ENCODE results near the gene RHOBTB3.

The RHOBTB3 gene

DNA sequence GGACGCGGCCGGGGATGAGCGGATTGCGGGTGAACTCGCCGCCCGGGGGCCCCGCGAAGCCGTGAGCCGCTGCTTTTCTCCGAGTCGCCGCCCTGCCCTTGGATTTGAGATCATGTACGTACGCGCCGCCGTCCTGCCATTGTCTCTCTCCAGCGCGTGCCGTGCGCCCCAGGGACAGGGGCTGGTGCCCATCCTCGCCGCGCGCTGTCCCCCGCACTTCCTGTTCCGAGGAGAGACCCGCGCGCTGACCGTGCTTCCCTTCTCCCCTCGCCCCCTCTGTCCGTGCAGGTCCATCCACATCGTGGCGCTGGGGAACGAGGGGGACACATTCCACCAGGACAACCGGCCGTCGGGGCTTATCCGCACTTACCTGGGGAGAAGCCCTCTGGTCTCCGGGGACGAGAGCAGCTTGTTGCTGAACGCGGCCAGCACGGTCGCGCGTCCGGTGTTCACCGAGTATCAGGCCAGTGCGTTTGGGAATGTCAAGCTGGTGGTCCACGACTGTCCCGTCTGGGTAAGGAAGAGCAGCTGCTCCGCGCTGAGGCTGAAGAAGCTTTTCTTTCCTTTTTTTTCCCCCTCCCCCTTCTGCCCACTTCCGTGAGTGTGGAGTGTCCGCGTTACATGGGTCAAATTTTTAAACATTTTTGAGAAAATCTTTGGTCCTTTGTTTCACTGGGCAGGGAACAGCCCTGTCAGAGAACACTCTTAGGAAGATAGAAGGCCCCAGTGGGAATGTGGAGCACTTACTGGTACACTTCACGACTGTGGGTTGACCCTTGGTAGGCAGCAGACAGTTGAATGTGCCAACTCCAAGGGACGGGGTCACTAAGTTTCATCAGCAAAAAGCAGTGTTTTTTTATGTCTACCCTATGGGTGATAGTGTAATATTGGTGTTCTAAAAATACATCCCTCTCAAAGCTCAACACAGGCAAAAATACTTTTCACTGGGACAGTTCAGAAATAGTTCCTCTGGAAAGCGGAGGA lies 727 bp downstream of the RHOBTB3 start:
- no peak for DNase-seq (ENCODE audit: low read depth)

DNA sequence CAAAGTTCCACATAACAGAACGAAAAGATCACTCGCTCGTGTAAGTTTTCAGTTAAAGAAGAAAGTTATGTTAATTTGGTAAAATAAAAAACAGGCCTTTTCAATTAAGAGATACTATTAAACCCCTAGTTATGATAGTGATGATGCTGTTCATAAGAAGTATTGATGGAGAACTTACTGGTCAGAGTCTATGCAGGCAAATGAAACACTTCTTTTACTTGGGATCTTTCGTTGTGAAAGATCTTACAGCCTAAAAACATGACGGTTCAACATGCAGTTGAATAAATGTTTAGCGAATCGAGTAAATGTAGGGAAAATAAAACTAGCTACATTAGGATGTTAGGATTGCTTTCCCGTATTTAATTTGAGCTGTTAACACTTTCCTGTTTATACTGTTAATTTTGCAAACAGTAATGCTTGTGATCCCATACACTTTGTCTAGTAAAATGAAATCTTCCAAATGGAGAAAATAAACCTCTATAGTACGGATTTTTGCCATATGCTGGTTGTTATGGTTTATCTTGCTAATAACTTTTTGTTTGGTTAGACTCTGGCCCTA lies 2.0 kb downstream of the RHOBTB3 start:
- no peak for DNase-seq (ENCODE audit: low read depth)

DNA sequence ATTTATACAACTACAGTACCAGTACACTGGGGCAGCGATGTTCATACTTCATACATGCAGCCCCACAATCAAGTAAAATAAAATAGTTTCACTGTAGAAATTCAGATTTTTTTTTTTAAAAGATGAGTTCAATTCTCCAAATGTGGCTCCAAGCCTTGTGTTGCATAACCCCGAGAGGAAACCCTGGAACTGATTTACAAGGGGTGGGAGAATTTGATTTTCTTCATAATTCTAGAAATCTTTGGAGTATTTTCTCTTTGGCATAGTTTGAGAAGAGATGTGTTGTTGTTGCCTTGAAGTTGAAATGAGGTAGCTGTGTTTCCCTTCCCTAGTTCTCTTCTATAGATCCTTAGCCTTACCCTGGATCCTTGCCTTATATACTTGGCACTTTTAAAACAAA lies 3.1 kb downstream of the RHOBTB3 start:
- no peak for DNase-seq (ENCODE audit: low read depth)

DNA sequence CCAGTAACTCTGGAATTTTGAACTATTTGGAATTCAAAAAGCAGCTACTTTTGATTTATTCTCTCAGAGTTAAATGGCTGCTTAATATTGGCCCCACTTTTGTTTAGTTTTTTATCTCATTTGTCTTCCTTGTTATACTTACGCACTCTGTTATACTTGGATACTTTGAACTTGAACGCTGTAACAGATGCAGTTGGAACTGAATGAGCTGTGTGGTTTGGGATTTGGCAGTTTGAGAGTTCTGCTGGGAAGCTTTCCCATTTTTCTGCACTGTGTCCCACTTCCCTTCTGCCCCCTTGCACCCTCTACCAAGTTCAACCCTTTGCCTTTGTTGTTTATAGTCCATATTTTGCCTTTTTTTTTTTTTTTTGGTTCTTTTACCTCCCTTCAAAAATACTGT lies 3.8 kb downstream of the RHOBTB3 start:
- DNase-seq (ENCODE audit: low read depth) = no peak

DNA sequence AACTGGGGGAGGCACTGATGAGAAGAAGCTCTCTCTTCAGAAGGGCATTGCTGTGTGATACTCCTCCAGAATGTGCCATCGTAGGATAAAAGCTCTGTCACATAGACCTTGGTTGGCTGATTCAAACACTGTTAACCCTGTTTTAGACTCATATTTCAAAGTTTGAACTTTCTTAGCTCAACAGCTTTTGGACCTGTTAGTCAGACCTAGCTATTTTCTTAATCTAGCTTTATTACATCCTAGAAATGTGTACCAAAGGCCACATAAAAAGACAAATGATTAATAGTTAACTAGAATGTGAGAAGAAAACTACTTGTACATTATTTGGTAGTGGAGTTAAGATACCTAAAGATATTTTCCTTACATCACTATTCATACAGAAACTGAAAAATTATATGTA lies 4.3 kb downstream of the RHOBTB3 start:
- DNase-seq (ENCODE audit: low read depth) = no peak

DNA sequence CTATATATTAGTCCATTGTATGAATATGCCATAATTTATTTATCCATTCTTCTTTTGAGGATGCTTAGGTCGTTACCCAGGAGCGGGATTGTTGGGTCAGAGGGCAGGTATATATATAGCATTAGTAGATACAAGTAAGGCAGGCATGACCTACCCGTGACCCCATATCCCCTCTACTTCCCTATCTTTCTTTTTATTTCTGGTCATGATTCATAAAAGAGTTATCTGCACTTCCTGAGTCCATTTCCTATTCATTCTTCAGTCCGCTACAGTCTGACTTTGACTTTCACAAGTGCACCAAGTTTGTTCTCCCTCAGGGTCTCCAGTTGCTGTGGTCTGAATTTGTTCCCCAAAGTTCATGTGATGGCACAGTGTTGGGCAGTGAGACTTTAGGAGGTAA lies 6.9 kb downstream of the RHOBTB3 start:
- no peak for DNase-seq (ENCODE audit: low read depth)

DNA sequence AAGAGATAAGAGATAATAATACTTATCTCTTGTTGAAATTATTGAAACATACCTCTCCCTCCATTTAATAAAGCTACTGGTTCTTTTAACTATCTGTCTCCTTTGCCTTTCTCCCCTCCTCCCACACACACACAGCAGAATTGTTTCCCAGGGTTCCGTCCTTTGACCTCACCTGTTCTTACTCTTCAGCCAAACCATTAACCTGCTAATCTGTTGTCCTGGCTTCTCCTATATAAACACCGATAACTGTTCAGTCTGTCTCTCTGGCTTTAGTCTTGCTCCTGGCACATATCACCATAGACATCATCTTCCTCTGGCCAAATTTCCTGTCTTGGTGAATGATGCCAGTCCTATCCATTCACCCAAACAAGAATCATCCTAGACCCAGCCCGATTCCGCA lies 7.7 kb downstream of the RHOBTB3 start:
- no peak for DNase-seq (ENCODE audit: low read depth)

DNA sequence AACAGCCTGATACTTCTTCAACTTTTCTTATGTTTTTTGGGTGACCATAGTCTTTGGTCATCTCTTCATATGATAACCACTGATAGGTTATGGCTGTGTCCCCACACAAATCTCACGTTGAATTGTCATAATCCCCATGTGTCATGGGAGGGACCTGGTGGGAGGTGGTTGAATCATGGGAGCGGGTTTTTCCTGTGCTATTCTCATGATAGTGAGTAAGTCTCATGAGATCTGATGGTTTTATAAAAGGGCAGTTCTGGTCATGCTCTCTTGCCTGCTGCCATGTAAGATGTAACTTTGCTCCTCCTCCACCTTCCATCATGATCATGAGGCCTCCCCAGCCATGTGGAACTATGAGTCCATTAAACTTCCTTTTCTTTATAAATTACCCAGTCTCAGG lies 8.7 kb downstream of the RHOBTB3 start:
- DNase-seq (ENCODE audit: low read depth) = no peak

DNA sequence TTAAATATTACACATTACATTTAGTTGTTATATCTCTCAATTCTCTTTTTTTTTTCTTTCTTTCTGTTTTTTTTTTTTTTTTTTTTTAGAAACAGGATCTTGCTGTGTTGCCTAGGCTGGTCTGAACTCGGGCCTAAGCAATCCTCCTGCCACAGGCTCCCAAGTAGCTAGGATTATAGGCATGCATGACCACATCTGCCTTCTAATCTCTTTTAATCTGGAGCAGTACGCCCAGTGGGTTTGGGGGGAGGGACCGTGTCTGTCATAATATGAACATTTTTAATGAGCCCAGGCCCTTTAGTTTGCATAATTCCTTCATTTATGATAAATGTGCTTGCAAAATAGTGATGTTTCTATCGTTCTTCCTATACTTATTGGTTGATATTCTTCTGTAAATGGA lies 10.3 kb downstream of the RHOBTB3 start:
- no peak for DNase-seq (ENCODE audit: low read depth)

DNA sequence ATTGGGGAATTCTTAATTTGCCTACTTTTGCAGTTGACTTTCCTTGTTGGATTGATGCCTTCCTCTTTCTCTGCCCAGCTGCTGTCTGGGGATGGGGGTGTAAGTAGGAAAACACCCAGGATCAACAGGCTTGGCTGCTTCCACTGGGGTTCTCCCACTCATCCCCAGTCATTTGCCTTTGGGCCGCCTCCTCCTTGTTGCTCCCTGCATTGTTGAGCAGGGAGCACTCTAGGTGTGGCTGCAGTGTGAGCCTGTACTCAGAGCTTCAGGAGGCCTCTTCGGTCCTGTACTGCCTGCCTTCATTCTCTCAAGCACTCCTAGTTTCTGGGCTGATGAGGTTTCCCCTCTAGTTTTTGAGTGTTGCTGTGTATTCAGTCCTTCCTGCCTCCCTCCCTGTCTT lies 12.1 kb downstream of the RHOBTB3 start:
- no peak for DNase-seq (ENCODE audit: low read depth)

DNA sequence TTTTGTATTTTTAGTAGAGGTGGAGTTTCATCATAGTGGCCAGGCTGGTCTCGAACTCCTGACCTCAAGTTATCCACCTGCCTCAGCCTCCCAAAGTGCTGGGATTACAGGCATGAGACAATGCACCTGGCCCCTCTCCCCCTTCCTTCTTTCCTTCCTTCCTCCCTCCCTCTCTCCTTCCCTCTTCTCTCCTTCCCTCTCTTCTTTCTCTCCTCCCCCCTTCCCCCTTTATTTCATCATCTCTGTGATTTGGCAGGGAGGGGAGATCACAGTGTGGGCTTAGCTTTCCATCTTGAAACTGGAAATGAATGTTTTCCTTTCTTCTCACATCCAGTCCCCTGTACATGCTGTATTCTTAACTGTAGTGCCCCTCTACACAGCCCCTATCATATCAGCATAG lies 12.7 kb downstream of the RHOBTB3 start:
- DNase-seq (ENCODE audit: low read depth) = no peak

DNA sequence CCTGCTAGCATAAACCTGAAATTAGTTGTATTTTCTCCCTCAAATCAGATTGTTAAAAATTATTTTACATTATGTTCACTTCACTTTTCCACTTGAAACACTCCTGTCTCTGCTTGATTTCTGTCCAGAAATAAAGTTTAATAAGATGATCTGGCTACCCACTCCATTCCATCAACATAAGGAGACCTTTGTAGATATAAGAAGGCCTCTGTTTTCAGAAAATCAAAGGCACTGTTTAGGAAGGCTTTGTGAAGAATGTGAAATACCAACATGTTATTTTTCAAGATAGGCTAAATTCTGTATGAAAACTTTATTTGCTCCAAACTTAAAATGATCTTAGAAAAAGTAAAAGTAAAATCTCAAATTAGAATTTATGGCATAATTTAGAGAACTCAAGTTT lies 15.1 kb downstream of the RHOBTB3 start:
- no peak for DNase-seq (ENCODE audit: low read depth)

DNA sequence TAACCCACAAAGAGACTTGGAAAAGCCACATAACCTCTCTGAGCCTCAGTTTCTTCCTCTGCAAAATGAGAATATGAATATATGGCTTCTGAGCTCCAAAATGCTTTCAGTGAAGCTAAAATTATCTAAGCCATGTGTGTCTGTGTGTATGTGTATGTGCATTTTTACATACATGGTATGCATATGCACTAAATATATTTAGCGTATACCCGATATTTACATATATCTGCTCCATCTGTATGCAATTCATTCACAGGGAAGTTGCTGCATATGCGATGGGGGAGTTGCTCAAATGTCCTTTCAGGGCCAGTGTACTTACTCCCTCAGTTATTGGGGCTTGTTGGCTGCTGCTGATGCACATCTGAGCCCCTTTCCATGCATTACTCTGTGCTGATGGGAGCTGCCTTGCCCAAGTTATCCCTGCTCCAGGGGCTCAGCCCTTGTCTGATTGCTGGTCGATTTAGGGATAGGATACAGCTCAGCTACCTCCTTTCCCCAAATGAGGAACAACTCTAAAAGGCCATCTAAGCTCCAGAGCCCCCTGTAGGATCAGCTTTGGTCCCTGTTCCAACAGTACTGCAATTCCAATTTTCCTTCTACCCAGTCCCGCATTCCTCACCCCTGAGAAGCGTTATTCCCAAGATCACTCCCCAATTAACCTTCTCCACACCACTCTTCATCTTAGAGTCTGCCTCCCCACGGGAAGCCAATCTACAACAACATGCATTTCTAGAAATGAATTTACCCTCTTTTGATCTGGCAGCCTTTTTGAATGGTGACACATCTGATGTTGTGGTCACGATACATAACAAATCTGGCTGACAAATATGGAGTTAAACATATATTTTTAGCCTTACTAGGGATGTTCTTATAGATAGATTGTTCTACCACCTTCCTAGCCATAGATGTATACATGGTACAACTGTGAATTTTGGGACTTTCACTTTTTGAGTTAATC lies 15.9 kb downstream of the RHOBTB3 start:
- no peak for DNase-seq (ENCODE audit: low read depth)

DNA sequence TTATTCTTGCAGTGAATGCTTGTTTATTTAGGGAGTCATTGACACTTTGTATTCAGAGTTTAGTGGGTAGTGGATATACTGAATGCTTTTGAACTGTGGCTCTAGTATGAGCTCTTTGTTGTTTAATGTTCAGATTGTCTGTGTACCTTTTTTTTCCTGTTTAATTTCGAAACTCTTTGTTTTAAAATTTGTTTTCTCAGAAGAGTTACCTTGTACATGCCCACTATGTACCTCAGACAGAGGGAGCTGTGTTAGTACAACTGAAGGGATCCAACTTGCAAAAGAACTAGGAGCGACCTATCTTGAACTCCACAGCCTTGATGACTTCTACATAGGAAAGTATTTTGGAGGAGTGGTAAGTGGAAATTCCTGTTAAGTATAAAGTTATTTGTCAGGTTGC lies 17.0 kb downstream of the RHOBTB3 start:
- no peak for DNase-seq (ENCODE audit: low read depth)

DNA sequence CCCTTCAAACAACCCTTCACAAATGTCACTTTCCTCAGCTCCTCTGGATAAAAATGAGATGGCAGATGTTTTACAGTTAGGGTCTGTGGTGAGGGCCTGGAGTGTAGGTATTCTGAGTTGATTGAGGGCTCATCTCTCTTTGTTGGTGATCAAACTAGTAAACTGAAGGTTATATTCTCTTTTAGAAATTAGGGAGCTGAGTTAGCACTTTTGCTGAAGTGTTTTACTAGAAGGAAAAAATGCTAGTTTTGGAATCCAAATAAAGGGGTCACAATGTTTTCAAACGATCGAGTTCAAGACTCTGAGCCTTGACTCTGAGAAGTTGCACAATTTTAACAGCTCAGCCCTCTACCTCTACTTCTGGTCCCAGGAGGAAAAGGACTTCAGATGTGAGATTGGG lies 23.4 kb downstream of the RHOBTB3 start:
- DNase-seq (ENCODE audit: low read depth) = no peak

DNA sequence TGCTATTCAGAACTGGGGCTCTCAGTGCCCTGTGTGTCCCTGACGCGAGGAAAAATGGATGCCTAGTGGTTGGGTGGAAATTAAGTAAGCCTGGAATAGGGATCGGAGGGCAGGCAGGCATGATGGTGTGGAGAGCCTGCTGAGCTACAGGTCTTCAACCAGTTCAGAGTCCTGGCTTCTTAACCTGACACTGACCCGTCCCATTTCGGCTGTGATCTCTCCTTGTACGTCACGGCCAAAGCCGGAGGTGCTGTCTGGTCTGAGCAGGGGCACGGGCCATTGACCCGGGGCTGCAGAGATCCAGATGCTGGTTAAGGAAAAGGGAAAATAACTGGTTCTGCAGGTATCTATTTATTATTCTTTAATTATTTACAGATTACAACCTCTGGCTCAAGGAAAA lies 27.9 kb downstream of the RHOBTB3 start:
- no peak for DNase-seq (ENCODE audit: low read depth)

DNA sequence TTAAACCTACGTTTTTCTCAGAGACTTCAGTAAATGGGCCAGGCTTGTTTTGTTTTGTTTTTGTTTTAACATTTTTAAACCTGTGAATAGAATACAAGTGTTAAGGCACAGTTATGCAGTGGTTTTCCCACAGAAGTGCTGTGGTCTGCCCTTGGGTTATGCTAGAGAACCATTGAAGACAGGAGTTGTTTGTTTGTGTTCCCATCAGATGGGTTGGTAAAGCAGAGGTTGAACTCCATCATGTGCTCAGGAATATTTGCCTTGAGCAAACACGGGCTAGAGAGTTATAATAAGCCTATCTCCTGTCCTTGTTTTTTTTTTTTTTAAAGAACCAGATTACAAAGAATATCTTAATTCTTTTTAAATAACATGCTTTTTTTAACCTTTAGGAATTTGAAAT lies 28.5 kb downstream of the RHOBTB3 start:
- DNase-seq (ENCODE audit: low read depth) = no peak

DNA sequence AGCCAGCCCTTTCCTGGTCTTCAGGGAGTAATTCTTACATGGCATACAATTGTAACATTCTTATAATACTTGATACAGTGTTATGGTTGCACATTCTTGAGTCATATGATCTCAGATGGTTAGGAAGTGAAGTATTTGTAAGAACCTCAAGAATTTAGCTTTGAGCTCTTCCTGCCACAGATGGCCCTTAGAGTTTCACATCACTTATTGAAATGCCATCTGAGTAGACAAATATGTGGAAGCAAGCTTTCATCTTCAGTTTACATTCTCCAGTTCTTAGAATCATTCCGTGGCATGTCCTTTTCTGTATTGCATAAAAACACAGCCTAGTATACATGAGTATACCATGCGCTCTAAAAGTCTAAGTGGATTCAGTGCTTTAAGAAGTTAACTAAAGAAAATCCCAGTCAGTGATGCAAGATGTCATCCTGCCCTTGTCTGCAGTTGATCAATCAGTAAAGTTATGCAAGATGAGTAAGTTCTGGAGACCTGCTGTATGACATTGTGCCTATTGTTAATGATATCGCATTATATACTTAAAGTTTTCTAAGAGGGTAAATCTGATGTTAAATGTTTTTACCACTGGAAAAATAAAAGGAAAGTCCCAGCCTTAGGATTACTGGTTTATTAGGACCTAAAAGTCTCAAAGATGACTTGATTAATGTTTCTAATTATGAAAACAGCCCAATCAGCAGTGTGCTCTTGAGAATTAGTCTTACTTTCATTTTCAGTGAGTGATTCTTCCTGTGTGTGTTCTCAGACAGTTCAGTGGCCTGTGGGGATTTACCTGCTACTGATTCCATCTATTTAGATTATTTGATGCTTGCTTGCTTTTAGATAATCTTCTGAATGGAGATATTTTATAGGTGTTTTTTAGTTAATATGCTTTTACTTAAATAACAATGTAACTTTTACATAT lies 29.4 kb downstream of the RHOBTB3 start:
- peak; percentile 89 for DNase-seq (ENCODE audit: low read depth)

DNA sequence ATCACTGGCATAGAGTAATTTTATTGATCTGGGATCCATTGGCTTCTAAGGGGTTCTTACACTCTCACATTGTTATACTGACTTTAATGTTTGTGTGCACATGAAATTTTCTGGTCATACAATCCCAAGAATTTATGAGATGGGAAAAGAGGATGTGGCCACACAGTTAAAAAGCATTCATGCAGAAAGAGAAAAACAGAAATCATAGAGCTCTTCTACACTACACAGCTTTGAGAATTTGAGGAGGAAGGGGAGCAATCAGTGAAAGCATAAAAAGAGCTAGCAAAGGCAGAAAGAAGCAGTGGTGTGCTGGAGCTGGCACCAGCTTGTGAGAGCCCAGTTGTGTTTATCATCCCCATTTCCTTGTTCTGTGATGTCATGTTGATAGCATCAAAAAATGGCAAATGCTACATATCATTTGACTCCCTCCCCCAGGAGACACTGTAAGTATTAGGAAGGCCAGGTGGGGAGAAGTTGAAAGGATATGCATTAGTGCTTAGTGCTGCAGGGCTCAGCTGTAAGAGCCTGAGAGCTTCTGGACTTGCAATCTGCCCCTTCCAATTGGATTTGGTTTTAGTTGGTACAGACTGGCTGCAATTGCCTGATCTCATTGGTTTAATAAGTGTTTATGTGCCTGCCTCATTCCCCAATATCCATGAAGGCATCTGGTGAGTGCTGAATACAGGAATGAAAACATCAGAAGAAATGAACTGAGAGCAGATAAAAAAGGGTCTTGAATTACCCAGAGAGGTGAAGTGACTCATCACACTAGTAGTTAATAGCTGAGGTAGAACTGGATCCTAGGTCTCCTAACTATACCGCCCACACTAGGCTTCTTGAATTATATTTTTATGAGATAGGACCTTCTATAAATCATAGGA lies 30.9 kb downstream of the RHOBTB3 start:
- peak; percentile 76 for DNase-seq (ENCODE audit: low read depth)

DNA sequence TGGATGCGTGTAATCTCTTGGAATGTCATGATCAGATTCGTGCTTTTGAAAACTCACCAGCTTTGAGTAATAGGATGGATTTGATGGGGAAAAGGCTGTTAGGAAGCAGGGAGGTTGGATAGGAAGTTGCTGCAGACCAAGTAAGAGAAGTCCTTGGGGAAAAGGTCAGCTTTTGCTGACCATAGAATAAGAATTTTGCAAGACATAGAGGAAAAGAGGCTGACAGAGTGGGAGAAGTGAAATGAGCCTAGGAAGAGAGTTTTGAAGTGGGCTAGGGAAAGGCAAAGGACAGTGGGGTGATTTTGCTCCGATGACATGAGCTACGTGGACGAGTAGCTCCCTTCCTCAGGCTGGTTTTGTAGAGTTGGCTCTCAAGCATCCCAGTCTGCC lies 31.5 kb downstream of the RHOBTB3 start:
- no peak for DNase-seq (ENCODE audit: low read depth)

DNA sequence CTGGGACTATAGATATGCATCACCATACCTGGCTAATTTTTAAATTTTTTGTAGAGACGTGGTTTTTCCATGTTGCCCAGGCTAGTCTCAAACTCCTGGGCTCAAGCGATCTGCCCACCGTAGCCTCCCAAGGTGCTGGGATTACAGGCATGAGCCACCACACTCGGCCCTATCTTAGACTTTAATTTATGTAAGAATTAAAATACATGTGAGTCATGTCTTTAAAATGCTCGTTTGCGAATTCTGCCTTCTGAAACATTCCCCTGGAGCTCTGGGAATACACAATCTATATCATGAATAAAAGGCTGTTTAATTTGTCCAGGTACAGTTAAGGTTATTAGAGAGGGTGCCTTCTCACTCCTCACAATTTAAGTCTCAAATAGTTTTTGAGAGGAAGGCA lies 32.8 kb downstream of the RHOBTB3 start:
- no peak for DNase-seq (ENCODE audit: low read depth)
